GM12878 (cell line): ENCODE measurements around the gene DNMT3A. TPM values are rescaled to one million over a fixed set of nuclear protein-coding genes. Genes with fewer than 3 reads are reported as not detected.

Experiments
- ATAC-seq: fragments of 200-7000 bp; cut with Tn5 transposase; 3 replicates; pipeline ENCODE4 v1.9.1; 2020; ENCODE audit warnings: mild to moderate bottlenecking, moderate library complexity
- BruUV-seq: library from RNA; stranded (reverse); fragments of 400-500 nt; replicated peaks from 2 replicates; lab custom pipeline; 2021; lab: Mats Ljungman, UMichigan
- CTCF ChIA-PET: fragments of 300-600 bp; sonication (Branson Sonifier 250); formaldehyde crosslinking; extraction: SDS; loops from one replicate; lab custom pipeline; 2021; ENCODE audit warnings: inconsistent platforms; lab: Yijun Ruan, JAX
- POLR2A ChIA-PET: fragments of 350-600 bp; formaldehyde crosslinking; extraction: SDS; loops from one replicate; lab custom pipeline; 2021; ENCODE audit warnings: inconsistent platforms; lab: Charles Lee
- RAD21 ChIA-PET: fragments of 300-600 bp; sonication (Branson Sonifier 250); formaldehyde crosslinking; loops from one replicate; lab custom pipeline; 2023; ENCODE audit warnings: antibody characterized with exemption; ENCODE audit not compliant: unreplicated experiment; lab: Charles Lee
- SMC1A ChIA-PET: fragments of 300-600 bp; sonication (Branson Sonifier 250); formaldehyde crosslinking; loops from one replicate; lab custom pipeline; 2023; ENCODE audit not compliant: unreplicated experiment, uncharacterized antibody; lab: Charles Lee
- DNase-seq: peaks from one replicate; pipeline ENCODE4 v3.0.0-alpha.2; 2011; ENCODE audit warnings: low read depth, low spot score
- FAIRE-seq: peaks from 3 replicates; lab custom pipeline; 2011; peaks lifted over from hg19 to GRCh38; lab: Jason Lieb, UNC
- H2AFZ ChIP-seq: 2 replicates; pipeline ENCODE4 v1.6.0; 2011; ENCODE audit warnings: low read depth, low read length, control low read depth; ENCODE audit not compliant: control insufficient read depth
- H3K27ac ChIP-seq: 2 replicates; pipeline ENCODE4 v1.5.1; 2011; ENCODE audit warnings: control low read depth; ENCODE audit not compliant: control insufficient read depth, insufficient read depth
- H3K27me3 ChIP-seq, 2 experiments: replicated peaks in 1 of 2; 2 replicates each; pipeline versions ENCODE4 v1.6.0 to v1.6.1; 2011; ENCODE audit warnings: low read length in 1 of 2; ENCODE audit not compliant: control insufficient read depth in 2 of 2, insufficient read depth in 2 of 2
- H3K36me3 ChIP-seq, 2 experiments: 2 replicates each; pipeline ENCODE4 v1.5.1; 2011; ENCODE audit warnings: low read length in 1 of 2; ENCODE audit not compliant: control insufficient read depth in 2 of 2, insufficient read depth in 2 of 2
- H3K4me1 ChIP-seq: 2 replicates; pipeline ENCODE4 v1.6.1; 2011; ENCODE audit warnings: mild to moderate bottlenecking, low read length, moderate library complexity, mixed read lengths; ENCODE audit not compliant: control insufficient read depth, insufficient read depth
- H3K4me2 ChIP-seq: 2 replicates; pipeline ENCODE4 v1.6.0; 2011; ENCODE audit warnings: control low read depth; ENCODE audit not compliant: control insufficient read depth, insufficient read depth
- H3K4me3 ChIP-seq: fragments of 200-600 bp; sonication (generic); 2 replicates; pipeline ENCODE4 v1.5.1; 2016
- H3K79me2 ChIP-seq: 2 replicates; pipeline ENCODE4 v1.6.0; 2011; ENCODE audit warnings: low read length; ENCODE audit not compliant: control insufficient read depth, insufficient read depth
- H3K9ac ChIP-seq: 2 replicates; pipeline ENCODE4 v1.8.0; 2011; ENCODE audit warnings: low read length, control low read depth, mixed read lengths; ENCODE audit not compliant: control insufficient read depth, insufficient read depth
- H3K9me3 ChIP-seq: replicated peaks from 3 replicates; pipeline ENCODE4 v1.5.1; 2011; ENCODE audit warnings: mild to moderate bottlenecking, low read length; ENCODE audit not compliant: control insufficient read depth, insufficient read depth
- H4K20me1 ChIP-seq: 2 replicates; pipeline ENCODE4 v1.6.0; 2011; ENCODE audit not compliant: control insufficient read depth, insufficient read depth
- BCLAF1 ChIP-seq: fragments of 450-650 bp; IDR thresholded peaks from 2 replicates; pipeline ENCODE4 v1.6.1; 2017; ENCODE audit warnings: antibody characterized with exemption, mild to moderate bottlenecking, moderate library complexity
- CHD2 ChIP-seq: IDR thresholded peaks from 2 replicates; pipeline ENCODE4 v1.6.1; 2011; ENCODE audit warnings: low read depth, low read length, improper control_type of control experiment, borderline replicate concordance
- E2F8 ChIP-seq: fragments of 450-650 bp; IDR thresholded peaks from 2 replicates; pipeline ENCODE4 v1.6.1; 2018; ENCODE audit warnings: mild to moderate bottlenecking, low read depth, moderate library complexity; ENCODE audit not compliant: partially characterized antibody
- EP300 ChIP-seq, 2 experiments: fragments of 150-350 bp in 1 of 2; IDR thresholded peaks; 2 replicates each; pipeline ENCODE4 v1.6.1; 2011 to 2012; ENCODE audit warnings: low read depth in 2 of 2, low read length in 2 of 2, borderline replicate concordance in 1 of 2, improper control_type of control experiment in 1 of 2, inconsistent platforms in 1 of 2; ENCODE audit not compliant: control insufficient read depth in 1 of 2
- FOXM1 ChIP-seq: IDR thresholded peaks from 2 replicates; pipeline ENCODE4 v1.6.1; 2012; ENCODE audit warnings: low read depth, mild to moderate bottlenecking, inconsistent platforms, low read length, moderate library complexity
- HCFC1 ChIP-seq: fragments of 150-350 bp; IDR thresholded peaks from 2 replicates; pipeline ENCODE4 v1.6.1; 2014; ENCODE audit warnings: low read length
- IRF3 ChIP-seq: fragments of 450-650 bp; IDR thresholded peaks from 2 replicates; pipeline ENCODE4 v1.6.1; 2014; ENCODE audit warnings: mild to moderate bottlenecking
- MTA3 ChIP-seq: IDR thresholded peaks from 2 replicates; pipeline ENCODE4 v1.6.1; 2012; ENCODE audit warnings: low read length, inconsistent platforms, borderline replicate concordance
- POLR2A ChIP-seq: IDR thresholded peaks from 2 replicates; pipeline ENCODE4 v1.6.1; 2011; ENCODE audit warnings: low read depth, mild to moderate bottlenecking, low read length
- SMAD1 ChIP-seq: fragments of 450-650 bp; IDR thresholded peaks from 2 replicates; pipeline ENCODE4 v1.6.1; 2018; ENCODE audit warnings: mild to moderate bottlenecking, low read depth; ENCODE audit not compliant: partially characterized antibody
- TAF1 ChIP-seq: IDR thresholded peaks from 2 replicates; pipeline ENCODE4 v1.6.1; 2011; ENCODE audit warnings: mild to moderate bottlenecking, low read depth, low read length, borderline replicate concordance
- TBL1XR1 ChIP-seq: IDR thresholded peaks from 2 replicates; pipeline ENCODE4 v1.6.1; 2012; ENCODE audit warnings: low read depth, low read length, improper control_type of control experiment
- TCF3 ChIP-seq: IDR thresholded peaks from 2 replicates; pipeline ENCODE4 v1.6.1; 2012; ENCODE audit warnings: low read depth, mild to moderate bottlenecking, low read length, borderline replicate concordance; ENCODE audit not compliant: insufficient read depth
- ZNF217 ChIP-seq: fragments of 450-650 bp; IDR thresholded peaks from 2 replicates; pipeline ENCODE4 v1.6.1; 2017; ENCODE audit warnings: antibody characterized with exemption, mild to moderate bottlenecking
- WGBS: methylation state at CpG from one replicate; pipeline ENCODE4 v1.1.6; 2016; ENCODE audit warnings: low lambda C conversion rate; ENCODE audit not compliant: insufficient replicate concordance, insufficient coverage; ENCODE audit errors: missing lambda C conversion rate; 5-methylcytosine and 5-hydroxymethylcytosine counted together
- in situ Hi-C: fragments of 300-500 bp; cut with MboI; formaldehyde crosslinking; loops from 9 replicates; pipeline ENCODE4 v1.14.3; 2018; ENCODE audit warnings: mixed read lengths
- intact Hi-C: fragments of 100-400 bp; cut with micrococcal nuclease; formaldehyde crosslinking; loops from one replicate; pipeline ENCODE4 v1.14.2; 2022; ENCODE audit not compliant: unreplicated experiment
- polyA plus RNA-seq, 11 experiments: library from polyadenylated mRNA; depleted of rRNA in 4 of 11; unstranded in 6 of 11; stranded (reverse) in 5 of 11; fragments of >200 nt; fragmentation: Nextera tagmentation in 4 of 11; fragmentation: Illumina TruSeq in 1 of 11; extraction: Ambion mirVana in 4 of 11; extraction: Trizol in 1 of 11; gene quantifications; 1 replicate in 1 of 11; 2 replicates in 10 of 11; pipeline versions ENCODE4 v1.2.1 to v1.2.3, GENCODE V29; 2011 to 2016; ENCODE audit warnings: inconsistent platforms in 2 of 11, missing spikeins in 2 of 11, low read depth in 1 of 11
- total RNA-seq, 4 experiments: library from RNA; depleted of rRNA in 3 of 4; stranded (reverse); fragments of >200 nt in 3 of 4; fragmentation: Illumina TruSeq in 1 of 4; extraction: Trizol in 1 of 4; gene quantifications; 2 replicates each; pipeline versions ENCODE4 v1.2.1 to v1.2.3, GENCODE V29; 2013 to 2021

DNMT3A gene
- total and polyA plus RNA-seq, 10 of the 15 experiments (the other 5 are each of a cell fraction or from before 2014, with no cell fraction given), result 7.4 to 51.6 (median 17.4) TPM

GRCh38 chr2:25247792-25248512, 93.8 kb downstream of the DNMT3A start:
- Histone ChIP-seq H3K79me2 (peaks cover 15% of the 10 kb centered on the region), H3K27me3 (no peaks in the 10 kb centered on the region), H3K27ac (no peak overlapping the region), H4K20me1 (no peaks in the 10 kb centered on the region), H3K36me3 (peaks cover 12 to 38% of the 10 kb centered on the region in 2 experiments), H2AFZ (no peak overlapping the region), H3K9ac (no peak overlapping the region), H3K4me1 (peaks cover 11% of the 10 kb centered on the region), H3K9me3 (no peaks in the 10 kb centered on the region), H3K4me3 (no peak overlapping the region), H3K4me2 (no peak overlapping the region)
- ChIA-PET CTCF (no interaction called here), RAD21 (no interaction called here), SMC1A (interaction anchor here (1.0 kb wide), 1 partner anchor 10 kb away, joined by 5 read pairs; no protein-coding TSS in a partner anchor), POLR2A (interaction anchor here (1.2 kb wide), 1 partner anchor 20 kb away, joined by 3 read pairs; no protein-coding TSS in a partner anchor)
- no TSS peak for BruUV-seq
- intact Hi-C loops, result no loop called here
- FAIRE-seq, result no peak
- 96% methylated on average over 14 of the region's 20 CpGs for WGBS
- no peak for DNase-seq
- no peak for ATAC-seq
- in situ Hi-C loops, result no loop called here
- TF ChIP-seq TAF1 (no peak), BCLAF1 (no peak), CHD2 (no peak), MTA3 (no peak), HCFC1 (no peak), FOXM1 (no peak), TCF3 (no peak), TBL1XR1 (no peak), SMAD1 (no peak), EP300 (IDR thresholded peaks at IDR 0.05; ENCODE audit: borderline replicate concordance in 1 of 2, control insufficient read depth in 1 of 2, low read depth in 2 of 2, low read length in 2 of 2) (no peak), E2F8 (no peak), IRF3 (no peak), ZNF217 (no peak), POLR2A (no peak)
